Measurements from ENCODE around the gene ERF.
"Not testable (repeated sequence)": the region's sequence is repeated elsewhere in the genome, so short reads cannot be mapped to it uniquely, and the experiment has no call there.

Gene ERF

GRCh38 chr19:42270346-42271044 is 15.6 kb upstream of the ERF start:
- no peak for TF ChIP-seq CTCF (conservative IDR thresholded peaks at IDR 0.05; ENCODE audit: low read depth, low read length)
- DNase-seq (ENCODE audit: low read depth), result peak; percentile 90
- peak overlapping the region; percentile 77 for H3K4me3 ChIP-seq (ENCODE audit: low read length)

- TF ChIP-seq CTCF (conservative IDR thresholded peaks at IDR 0.05; ENCODE audit: low read depth, low read length), result no peak
- peak overlapping the region; percentile 77 for H3K4me3 ChIP-seq (ENCODE audit: low read length)
- no peak for DNase-seq (ENCODE audit: low read depth)
Measured at GRCh38 chr19:42269478-42270345, 14.8 kb upstream of the ERF start.

GRCh38 chr19:42268704-42269477 is 14.0 kb upstream of the ERF start, which contains the start of gene CIC:
TSS of gene CIC (plus strand) at chr19:42269252. CDS start at chr19:42271784, 2,532 bp downstream.
- H3K4me3 ChIP-seq (ENCODE audit: low read length), result peak within 1 kb of the TSS; percentile 77

GRCh38 chr19:42268142-42268703 is 13.3 kb upstream of the ERF start:
- H3K4me3 ChIP-seq (ENCODE audit: low read length), result peak overlapping the region; percentile 69
- peak; percentile 98 for DNase-seq (ENCODE audit: low read depth)
- no peak for TF ChIP-seq CTCF (conservative IDR thresholded peaks at IDR 0.05; ENCODE audit: low read depth, low read length)

More at GRCh38 chr19:42268704-42269477, 14.0 kb upstream of the ERF start, which contains the start of gene CIC:
- no peak for TF ChIP-seq CTCF (conservative IDR thresholded peaks at IDR 0.05; ENCODE audit: low read depth, low read length)
- DNase-seq (ENCODE audit: low read depth), result peak; percentile 100

- DNase-seq (ENCODE audit: low read depth), result no peak
- no peak for TF ChIP-seq CTCF (conservative IDR thresholded peaks at IDR 0.05; ENCODE audit: low read depth, low read length)
- H3K4me3 ChIP-seq (ENCODE audit: low read length), result peak overlapping the region; percentile 69
Measured at GRCh38 chr19:42267644-42268141, 12.8 kb upstream of the ERF start.

GRCh38 chr19:42266928-42267603 is 12.1 kb upstream of the ERF start:
- H3K4me3 ChIP-seq (ENCODE audit: low read length), result not testable (repeated sequence)

GRCh38 chr19:42266105-42266504 is 11.2 kb upstream of the ERF start:
- not testable (repeated sequence) for H3K4me3 ChIP-seq (ENCODE audit: low read length)

More at GRCh38 chr19:42266928-42267603, 12.1 kb upstream of the ERF start:
- not testable (repeated sequence) for DNase-seq (ENCODE audit: low read depth)

More at GRCh38 chr19:42266105-42266504, 11.2 kb upstream of the ERF start:
- not testable (repeated sequence) for DNase-seq (ENCODE audit: low read depth)

Data from retinal pigment epithelial cell (primary cell).